Fibroblast of lung (primary cell): ENCODE measurements around the gene NMT1. TPM values are rescaled to one million over a fixed set of nuclear protein-coding genes. Genes with fewer than 3 reads are reported as not detected.

Experiments
- DNase-seq, 2 donors: peaks; one replicate each; pipeline versions ENCODE4 v3.0.0 to v3.0.0-alpha.2; 2010; ENCODE audit warnings: low read depth in 2 of 2
- H2AFZ ChIP-seq: 2 replicates; pipeline ENCODE4 v1.5.1; 2012; ENCODE audit warnings: low read length, control low read depth, inconsistent platforms
- H3K27ac ChIP-seq: 2 replicates; pipeline ENCODE4 v1.5.1; 2011; ENCODE audit warnings: low read length, control low read depth; ENCODE audit not compliant: insufficient read depth
- H3K27me3 ChIP-seq: 2 replicates; pipeline ENCODE4 v1.5.1; 2011; ENCODE audit warnings: mild to moderate bottlenecking, low read length; ENCODE audit not compliant: control insufficient read depth, insufficient read depth
- H3K36me3 ChIP-seq: 2 replicates; pipeline ENCODE4 v1.5.1; 2011; ENCODE audit warnings: low read length; ENCODE audit not compliant: control insufficient read depth, insufficient read depth
- H3K4me1 ChIP-seq: 2 replicates; pipeline ENCODE4 v1.5.1; 2011; ENCODE audit warnings: low read length; ENCODE audit not compliant: control insufficient read depth, insufficient read depth; ENCODE audit errors: extremely low read depth
- H3K4me2 ChIP-seq: 2 replicates; pipeline ENCODE4 v1.5.1; 2011; ENCODE audit warnings: low read length, control low read depth; ENCODE audit not compliant: insufficient read depth; ENCODE audit errors: extremely low read depth
- H3K4me3 ChIP-seq, 4 experiments: fragments of 200-600 bp in 1 of 4; sonication (generic) in 1 of 4; replicated peaks in 1 of 4; 2 replicates each; pipeline ENCODE4 v1.5.1; 2011 to 2016; ENCODE audit warnings: low read length in 4 of 4, low read depth in 3 of 4, mild to moderate bottlenecking in 3 of 4, control low read depth in 2 of 4, inconsistent platforms in 1 of 4, mixed read lengths in 1 of 4; ENCODE audit not compliant: insufficient read depth in 1 of 4; ENCODE audit errors: control extremely low read depth in 1 of 4
- H3K79me2 ChIP-seq: 2 replicates; pipeline ENCODE4 v1.5.1; 2012; ENCODE audit warnings: mild to moderate bottlenecking, low read length, inconsistent platforms; ENCODE audit not compliant: control insufficient read depth, insufficient read depth
- H3K9ac ChIP-seq: 2 replicates; pipeline ENCODE4 v1.5.1; 2011; ENCODE audit warnings: mild to moderate bottlenecking, low read length, control low read depth; ENCODE audit not compliant: insufficient read depth
- H3K9me3 ChIP-seq: 2 replicates; pipeline ENCODE4 v1.5.1; 2012; ENCODE audit warnings: low read depth, low read length; ENCODE audit not compliant: control insufficient read depth, insufficient read depth
- H4K20me1 ChIP-seq: 2 replicates; pipeline ENCODE4 v1.5.1; 2011; ENCODE audit warnings: low read length; ENCODE audit not compliant: control insufficient read depth, insufficient read depth; ENCODE audit errors: extremely low read depth
- CTCF ChIP-seq, 2 donors: IDR thresholded peaks in 1 of 2; conservative IDR thresholded peaks in 1 of 2; 1 replicate in 1 of 2; 2 replicates in 1 of 2; pipeline ENCODE4 v1.5.1; 2011 to 2012; ENCODE audit warnings: low read length in 2 of 2, control low read depth in 1 of 2, inconsistent platforms in 1 of 2, low read depth in 1 of 2, mild to moderate bottlenecking in 1 of 2
- EZH2 ChIP-seq: IDR thresholded peaks from 2 replicates; pipeline ENCODE4 v1.5.1; 2012; ENCODE audit warnings: low read length, control low read depth, mild to moderate bottlenecking; ENCODE audit errors: missing control alignments
- polyA plus RNA-seq, 2 donors: library from polyadenylated mRNA; depleted of rRNA in 1 of 2; stranded (reverse) in 1 of 2; unstranded in 1 of 2; fragments of >200 nt; gene quantifications; 2 replicates each; pipeline ENCODE4 v1.2.1, GENCODE V29; 2011 to 2012; ENCODE audit warnings: missing spikeins in 1 of 2
- total RNA-seq: library from RNA; depleted of rRNA; stranded (reverse); fragments of >200 nt; gene quantifications from 2 replicates; pipeline ENCODE4 v1.2.1, GENCODE V29; 2014

Gene NMT1
- total and polyA plus RNA-seq, 2 donors (not counting 1 experiment from before 2014, with no cell fraction given) = 46.2 to 124 TPM

GRCh38 chr17:45118691-45119090 is 57.6 kb downstream of the NMT1 start:
- Histone ChIP-seq H2AFZ (no peak overlapping the region), H3K4me2 (no peak overlapping the region), H4K20me1 (no peaks in the 10 kb centered on the region), H3K9me3 (no peaks in the 10 kb centered on the region), H3K4me1 (peaks cover 5% of the 10 kb centered on the region), H3K4me3 (no peak overlapping the region), H3K27me3 (no peaks in the 10 kb centered on the region), H3K9ac (no peak overlapping the region), H3K27ac (no peak overlapping the region), H3K79me2 (peaks cover 8% of the 10 kb centered on the region), H3K36me3 (peaks cover 6% of the 10 kb centered on the region)
- no peak for DNase-seq
- TF ChIP-seq EZH2 = no peak
- no peak for TF ChIP-seq CTCF (conservative IDR thresholded peaks at IDR 0.05 in 1 of 2, IDR thresholded peaks at IDR 0.05 in 1 of 2; ENCODE audit: low read depth in 1 of 2, low read length in 2 of 2)

- DNase-seq = no peak
- H3K9ac ChIP-seq = no peak overlapping the region
- H3K27me3 ChIP-seq = no peaks in the 10 kb centered on the region
- H3K27ac ChIP-seq = no peak overlapping the region
- no peaks in the 10 kb centered on the region for H4K20me1 ChIP-seq
- H3K36me3 ChIP-seq = peaks cover 6% of the 10 kb centered on the region
- peaks cover 14% of the 10 kb centered on the region for H3K4me1 ChIP-seq
- H3K4me3 ChIP-seq = no peak overlapping the region
- H3K79me2 ChIP-seq = peaks cover 9% of the 10 kb centered on the region
- H2AFZ ChIP-seq = no peak overlapping the region
- H3K4me2 ChIP-seq = no peak overlapping the region
- TF ChIP-seq CTCF (conservative IDR thresholded peaks at IDR 0.05 in 1 of 2, IDR thresholded peaks at IDR 0.05 in 1 of 2; ENCODE audit: low read depth in 1 of 2, low read length in 2 of 2) (no peak), EZH2 (no peak)
- no peaks in the 10 kb centered on the region for H3K9me3 ChIP-seq
These were observed 58.8 kb downstream of the NMT1 start for GRCh38 chr17:45119964-45120363.

GRCh38 chr17:45120558-45120957 is 59.4 kb downstream of the NMT1 start:
- Histone ChIP-seq H3K79me2 (peaks cover 11% of the 10 kb centered on the region), H3K4me3 (no peak overlapping the region), H3K27me3 (no peaks in the 10 kb centered on the region), H4K20me1 (no peaks in the 10 kb centered on the region), H2AFZ (no peak overlapping the region), H3K4me1 (peaks cover 14% of the 10 kb centered on the region), H3K9me3 (no peaks in the 10 kb centered on the region), H3K4me2 (no peak overlapping the region), H3K27ac (no peak overlapping the region), H3K9ac (no peak overlapping the region), H3K36me3 (peaks cover 6% of the 10 kb centered on the region)
- no peak for DNase-seq
- TF ChIP-seq CTCF (conservative IDR thresholded peaks at IDR 0.05 in 1 of 2, IDR thresholded peaks at IDR 0.05 in 1 of 2; ENCODE audit: low read depth in 1 of 2, low read length in 2 of 2) (no peak), EZH2 (no peak)
